ENCODE measurements around the gene SLC16A3. TPM values are rescaled to one million over a fixed set of nuclear protein-coding genes. Genes with fewer than 3 reads are reported as not detected.

SLC16A3 gene
- total and polyA plus RNA-seq, 9 of the 15 experiments (the other 6 are each of a cell fraction or from before 2014, with no cell fraction given) = 0.11 to 5.4 (median 1.2) TPM; not detected in 2

GRCh38 chr17:82212331-82213250 lies 16.3 kb upstream of the SLC16A3 start, which contains the start of gene CCDC57 (continued):
- TF ChIP-seq ARID4B (CRISPR knock-in tag; IDR thresholded peaks at IDR 0.05) = peak; percentile 95; the same call in 1 of the 2 replicates
- TF ChIP-seq ZBTB40 (IDR thresholded peaks at IDR 0.05) = peak; percentile 93
- no peak for TF ChIP-seq ZBTB40 (CRISPR knock-in tag; IDR thresholded peaks at IDR 0.05)
- peak; percentile 85 for TF ChIP-seq SIN3B (IDR thresholded peaks at IDR 0.05; ENCODE audit: low read depth)
- TF ChIP-seq ZBTB5 (IDR thresholded peaks at IDR 0.05) = no peak
- TF ChIP-seq ZNF197 (CRISPR knock-in tag; IDR thresholded peaks at IDR 0.05; ENCODE audit: low read depth) = 0 out of 2 replicates have a peak, but pooled peaks have one; percentile 45
- peak; percentile 87 for TF ChIP-seq CCNT2 (IDR thresholded peaks at IDR 0.05; ENCODE audit: borderline replicate concordance, extremely low read depth, insufficient read length, low read depth, low read length)
- no peak; a peak in 1 of 4 replicates for TF ChIP-seq CSDE1 (IDR thresholded peaks at IDR 0.05)
- TF ChIP-seq RBM39 (optimal IDR thresholded peaks at IDR 0.05; ENCODE audit: low read depth, low read length) = no peak
- TF ChIP-seq ZNF282 (CRISPR knock-in tag; IDR thresholded peaks at IDR 0.05) = peak; percentile 75; the same call in 1 of the 2 replicates
- peak; percentile 91 for TF ChIP-seq CTBP1 (IDR thresholded peaks at IDR 0.05; ENCODE audit: borderline replicate concordance)
